GM12872 (cell line): ENCODE measurements around the gene AFF1.

Experiments
- CTCF ChIP-seq: IDR thresholded peaks from 3 replicates; pipeline ENCODE4 v1.5.1; 2011; ENCODE audit warnings: low read depth, mild to moderate bottlenecking, low read length, moderate library complexity; ENCODE audit not compliant: insufficient read depth

The AFF1 gene

GRCh38 chr4:87117732-87118075 is 182.9 kb downstream of the AFF1 start:
- TF ChIP-seq CTCF: no peak

GRCh38 chr4:87118421-87118820 is 183.6 kb downstream of the AFF1 start:
- TF ChIP-seq CTCF: no peak

- TF ChIP-seq CTCF: no peak
These were observed 184.0 kb downstream of the AFF1 start for GRCh38 chr4:87118826-87119225.

- TF ChIP-seq CTCF: no peak
These were observed 185.2 kb downstream of the AFF1 start for GRCh38 chr4:87120010-87120409.

GRCh38 chr4:87120411-87121162 is 185.8 kb downstream of the AFF1 start:
- TF ChIP-seq CTCF: no peak

- no peak for TF ChIP-seq CTCF
These were observed 186.7 kb downstream of the AFF1 start for GRCh38 chr4:87121341-87122065.

- no peak for TF ChIP-seq CTCF
These were observed 187.4 kb downstream of the AFF1 start for GRCh38 chr4:87122252-87122651.
